Neural progenitor cell (in vitro differentiated cells): ENCODE measurements around the gene SMPD1.

Experiments
- EZH2 ChIP-seq: fragments of 200-600 bp; sonication (generic); IDR thresholded peaks from 2 replicates; pipeline ENCODE4 v1.6.1; 2017; ENCODE audit warnings: antibody characterized with exemption, mild to moderate bottlenecking, moderate library complexity
- EZH2phosphoT487 ChIP-seq: fragments of 200-600 bp; sonication (generic); IDR thresholded peaks from 2 replicates; pipeline ENCODE4 v1.6.1; 2017; ENCODE audit warnings: antibody characterized with exemption

- TF ChIP-seq EZH2: no peak
- no peak for TF ChIP-seq EZH2phosphoT487
These were observed 13.3 kb downstream of the SMPD1 start for GRCh38 chr11:6403539-6403938.
